ENCODE results near the gene EFNA5.

EFNA5 gene

GRCh38 chr5:107571621-107572536 is 98.9 kb downstream of the EFNA5 start (continued):
- TF ChIP-seq ZNF580 (tag by site-specific recombination; IDR thresholded peaks at IDR 0.05): no peak
- TF ChIP-seq TSHZ1 (tag by site-specific recombination; IDR thresholded peaks at IDR 0.05; ENCODE audit: borderline replicate concordance): no peak
- TF ChIP-seq ZNF362 (tag by site-specific recombination; IDR thresholded peaks at IDR 0.05): no peak
- no peak for TF ChIP-seq ZNF280D (tag by site-specific recombination; IDR thresholded peaks at IDR 0.05)
- 0 out of 2 replicates have a peak, but pooled peaks have one; percentile 46 for TF ChIP-seq ZBTB21 (tag by site-specific recombination; IDR thresholded peaks at IDR 0.05)
- peak; percentile 68 for TF ChIP-seq ZBTB8A (tag by site-specific recombination; IDR thresholded peaks at IDR 0.05)
- no peak for TF ChIP-seq ZNF10 (tag by site-specific recombination; IDR thresholded peaks at IDR 0.05)
- peak; percentile 96 for TF ChIP-seq IKZF3 (tag by site-specific recombination; IDR thresholded peaks at IDR 0.05)
- no peak for TF ChIP-seq ZBTB10 (tag by site-specific recombination; IDR thresholded peaks at IDR 0.05)
- 0 out of 2 replicates have a peak, but pooled peaks have one; percentile 69 for TF ChIP-seq ZFP37 (tag by site-specific recombination; IDR thresholded peaks at IDR 0.05)
- no peak for TF ChIP-seq TCF7L2 (IDR thresholded peaks at IDR 0.05; ENCODE audit: borderline replicate concordance, low read depth, low read length)
- TF ChIP-seq ELK4 (IDR thresholded peaks at IDR 0.05; ENCODE audit: borderline replicate concordance, low read depth, low read length): no peak
- peak; percentile 95 for TF ChIP-seq ZNF596 (tag by site-specific recombination; IDR thresholded peaks at IDR 0.05)
- TF ChIP-seq ZNF211 (tag by site-specific recombination; IDR thresholded peaks at IDR 0.05; ENCODE audit: low read depth): no peak
- TF ChIP-seq SCRT2 (tag by site-specific recombination; IDR thresholded peaks at IDR 0.05): no peak
- TF ChIP-seq RBAK (tag by site-specific recombination; IDR thresholded peaks at IDR 0.05): no peak
- TF ChIP-seq PRDM10 (tag by site-specific recombination; IDR thresholded peaks at IDR 0.05): peak; percentile 44; the same call in 1 of the 2 replicates
- TF ChIP-seq ZBTB7A (tag by site-specific recombination; IDR thresholded peaks at IDR 0.05; ENCODE audit: low read depth): no peak
- no peak for TF ChIP-seq ZNF175 (tag by site-specific recombination; IDR thresholded peaks at IDR 0.05)
- no peak for TF ChIP-seq AEBP2 (tag by site-specific recombination; IDR thresholded peaks at IDR 0.05; ENCODE audit: borderline replicate concordance)

Measured in HEK293 (cell line).